Measurements from ENCODE around the gene ADM2. TPM values are rescaled to one million over a fixed set of nuclear protein-coding genes. Genes with fewer than 3 reads are reported as not detected.

The ADM2 gene
- total RNA-seq, 1 experiment from 2014 or later: 11.9 TPM

DNA sequence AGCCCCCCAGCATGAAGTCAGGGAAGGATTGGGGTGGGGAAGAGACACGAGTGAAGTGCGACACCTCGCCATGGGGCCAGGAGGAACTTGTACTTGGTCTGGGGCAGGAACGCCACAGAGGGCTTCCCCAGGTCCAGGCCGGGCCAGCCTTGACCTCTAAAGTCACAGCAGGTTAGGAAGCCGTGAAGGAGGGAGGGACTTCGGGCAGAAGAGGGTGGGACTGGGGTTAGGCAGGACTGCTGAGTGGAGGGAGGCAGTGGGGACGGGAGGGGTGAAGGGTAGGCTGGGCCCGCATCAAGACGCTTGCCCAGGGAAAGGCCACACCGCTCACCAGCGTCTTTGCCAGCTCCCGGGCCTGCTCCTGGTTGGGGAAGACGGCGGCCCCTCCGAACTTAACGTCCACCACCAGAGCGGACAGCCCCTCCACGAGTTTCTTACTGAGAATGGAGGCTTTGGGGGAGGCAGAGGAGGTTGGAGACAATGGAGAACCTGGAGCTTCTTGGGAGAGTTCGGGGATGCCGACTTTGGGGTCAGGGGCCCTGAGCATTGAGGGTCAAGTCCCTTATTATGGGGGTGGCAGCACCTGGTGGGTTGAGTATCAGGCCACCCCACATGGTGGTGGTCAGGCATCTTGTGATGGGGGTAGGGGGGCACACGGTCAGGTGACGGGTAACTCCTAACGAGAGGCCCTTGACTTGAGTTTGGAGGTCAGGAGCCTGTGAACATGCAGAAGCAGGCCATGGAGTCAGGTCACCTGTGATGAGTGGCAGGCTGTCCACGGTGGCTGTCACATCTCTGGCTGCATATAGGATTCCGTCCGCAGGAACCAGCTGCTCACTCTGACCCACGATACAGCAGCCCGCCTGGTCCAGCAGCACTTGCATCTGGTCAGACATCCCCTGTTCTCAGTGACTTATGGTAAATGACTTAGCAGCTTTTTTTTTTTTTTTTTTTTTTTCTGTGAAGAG is 45.8 kb downstream of the ADM2 start:
- Histone ChIP-seq H2BK12ac (ENCODE audit: insufficient read length, low read depth, low read length) (no peak overlapping the region), H3K18ac (ENCODE audit: insufficient read length, low read depth, low read length) (no peak overlapping the region), H4K91ac (ENCODE audit: insufficient read length, low read depth, low read length) (no peak overlapping the region), H3K56ac (ENCODE audit: insufficient read length, low read depth, low read length) (no peak overlapping the region), H2AK5ac (ENCODE audit: insufficient read length, low read length) (no peak overlapping the region), H3K79me1 (ENCODE audit: insufficient read depth, low read depth, low read length, poor library complexity, severe bottlenecking) (no peaks in the 10 kb centered on the region), H3K79me2 (ENCODE audit: insufficient read depth, low read length) (no peaks in the 10 kb centered on the region), H3K14ac (ENCODE audit: insufficient read depth, low read length) (no peak overlapping the region), H2BK120ac (ENCODE audit: low read depth, low read length, poor library complexity, severe bottlenecking) (no peak overlapping the region), H4K8ac (replicated peaks; ENCODE audit: insufficient read length, low read depth, low read length) (no peak overlapping the region), H3T11ph (ENCODE audit: low read length) (no peak overlapping the region), H3K4me2 (ENCODE audit: insufficient read depth, insufficient read length, low read length) (peak overlapping the region; percentile 70), H2BK15ac (ENCODE audit: low read depth, low read length) (no peak overlapping the region), H3K23me2 (ENCODE audit: insufficient read length, low read depth, low read length, poor library complexity, severe bottlenecking) (peaks cover 18% of the 10 kb centered on the region), H3K27ac (ENCODE audit: insufficient read length, low read depth, low read length) (no peak overlapping the region), H3K9me3 (ENCODE audit: control insufficient read depth, low read depth, low read length) (no peaks in the 10 kb centered on the region), H4K5ac (ENCODE audit: insufficient read length, low read depth, low read length) (no peak overlapping the region), H3K27me3 (ENCODE audit: insufficient read depth, low read length) (peaks cover 34% of the 10 kb centered on the region; the same call in 1 of the 2 replicates), H4K20me1 (ENCODE audit: control insufficient read depth, insufficient read depth, insufficient read length) (no peaks in the 10 kb centered on the region), H2BK5ac (ENCODE audit: insufficient read length, low read length) (no peak overlapping the region), H3K4ac (ENCODE audit: low read depth, low read length) (no peak overlapping the region), H3K9ac (ENCODE audit: extremely low read depth, insufficient read length, low read length) (no peak overlapping the region), H2AFZ (ENCODE audit: low read length) (no peak overlapping the region), H3K23ac (ENCODE audit: insufficient read length, low read depth, low read length) (no peak overlapping the region), H2BK20ac (ENCODE audit: low read depth, low read length, poor library complexity, severe bottlenecking) (no peak overlapping the region), H3K4me1 (ENCODE audit: insufficient read depth, low read length) (peaks cover 3% of the 10 kb centered on the region; the same call in 1 of the 2 replicates)
- DNase-seq: peak; percentile 88
- TF ChIP-seq, protein P1, sequence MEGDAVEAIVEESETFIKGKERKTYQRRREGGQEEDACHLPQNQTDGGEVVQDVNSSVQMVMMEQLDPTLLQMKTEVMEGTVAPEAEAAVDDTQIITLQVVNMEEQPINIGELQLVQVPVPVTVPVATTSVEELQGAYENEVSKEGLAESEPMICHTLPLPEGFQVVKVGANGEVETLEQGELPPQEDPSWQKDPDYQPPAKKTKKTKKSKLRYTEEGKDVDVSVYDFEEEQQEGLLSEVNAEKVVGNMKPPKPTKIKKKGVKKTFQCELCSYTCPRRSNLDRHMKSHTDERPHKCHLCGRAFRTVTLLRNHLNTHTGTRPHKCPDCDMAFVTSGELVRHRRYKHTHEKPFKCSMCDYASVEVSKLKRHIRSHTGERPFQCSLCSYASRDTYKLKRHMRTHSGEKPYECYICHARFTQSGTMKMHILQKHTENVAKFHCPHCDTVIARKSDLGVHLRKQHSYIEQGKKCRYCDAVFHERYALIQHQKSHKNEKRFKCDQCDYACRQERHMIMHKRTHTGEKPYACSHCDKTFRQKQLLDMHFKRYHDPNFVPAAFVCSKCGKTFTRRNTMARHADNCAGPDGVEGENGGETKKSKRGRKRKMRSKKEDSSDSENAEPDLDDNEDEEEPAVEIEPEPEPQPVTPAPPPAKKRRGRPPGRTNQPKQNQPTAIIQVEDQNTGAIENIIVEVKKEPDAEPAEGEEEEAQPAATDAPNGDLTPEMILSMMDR (conservative IDR thresholded peaks at IDR 0.05): no peak
- Mint-ChIP-seq H3K9me3 (no peaks in the 10 kb centered on the region; a peak in 1 of 5 replicates), H3K27me3 (ENCODE audit: low read depth) (peaks cover 51% of the 10 kb centered on the region), H3K4me3 (peak overlapping the region; percentile 67 to 79), H3K4me1 (peaks cover 11 to 17% of the 10 kb centered on the region in 2 experiments), H3K27ac (no peak overlapping the region), H3K36me3 (ENCODE audit: insufficient read depth in 1 of 3, low read depth in 3 of 3) (peaks cover 2 to 16% (median 14%) of the 10 kb centered on the region in 3 experiments; a peak in 5 of 7 replicates)
- WGBS (ENCODE audit: extremely low coverage, insufficient read length, low lambda C conversion rate): no CpG with 5 or more reads among the region's 29 CpGs
